ENCODE measurements around the gene CNDP2.

GRCh38 chr18:74456349-74457042, 39.7 kb upstream of the CNDP2 start:
- TF ChIP-seq, protein P1, sequence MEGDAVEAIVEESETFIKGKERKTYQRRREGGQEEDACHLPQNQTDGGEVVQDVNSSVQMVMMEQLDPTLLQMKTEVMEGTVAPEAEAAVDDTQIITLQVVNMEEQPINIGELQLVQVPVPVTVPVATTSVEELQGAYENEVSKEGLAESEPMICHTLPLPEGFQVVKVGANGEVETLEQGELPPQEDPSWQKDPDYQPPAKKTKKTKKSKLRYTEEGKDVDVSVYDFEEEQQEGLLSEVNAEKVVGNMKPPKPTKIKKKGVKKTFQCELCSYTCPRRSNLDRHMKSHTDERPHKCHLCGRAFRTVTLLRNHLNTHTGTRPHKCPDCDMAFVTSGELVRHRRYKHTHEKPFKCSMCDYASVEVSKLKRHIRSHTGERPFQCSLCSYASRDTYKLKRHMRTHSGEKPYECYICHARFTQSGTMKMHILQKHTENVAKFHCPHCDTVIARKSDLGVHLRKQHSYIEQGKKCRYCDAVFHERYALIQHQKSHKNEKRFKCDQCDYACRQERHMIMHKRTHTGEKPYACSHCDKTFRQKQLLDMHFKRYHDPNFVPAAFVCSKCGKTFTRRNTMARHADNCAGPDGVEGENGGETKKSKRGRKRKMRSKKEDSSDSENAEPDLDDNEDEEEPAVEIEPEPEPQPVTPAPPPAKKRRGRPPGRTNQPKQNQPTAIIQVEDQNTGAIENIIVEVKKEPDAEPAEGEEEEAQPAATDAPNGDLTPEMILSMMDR (conservative IDR thresholded peaks at IDR 0.05) = no peak
- no peak for TF ChIP-seq EZH2 (IDR thresholded peaks at IDR 0.05; ENCODE audit: low read depth)
